WERI-Rb-1 (cell line): ENCODE measurements around the gene GSG1.
"Not testable (repeated sequence)": the region's sequence is repeated elsewhere in the genome, so short reads cannot be mapped to it uniquely, and the experiment has no call there.

Experiments used
- DNase-seq: peaks from one replicate; pipeline ENCODE4 v3.0.0-alpha.2; 2020
- H3K27ac ChIP-seq: fragments of 250-450 bp; sonication (Bioruptor Pico); 2 replicates; pipeline ENCODE4 v1.5.1; 2020; ENCODE audit warnings: mild to moderate bottlenecking, moderate library complexity
- H3K27me3 ChIP-seq: fragments of 250-450 bp; sonication (Bioruptor Pico); 2 replicates; pipeline ENCODE4 v1.5.1; 2021; ENCODE audit warnings: mild to moderate bottlenecking, low read depth, moderate library complexity; ENCODE audit not compliant: insufficient read depth, severe bottlenecking
- H3K36me3 ChIP-seq: fragments of 250-450 bp; sonication (Bioruptor Pico); 2 replicates; pipeline ENCODE4 v1.5.1; 2020; ENCODE audit warnings: mild to moderate bottlenecking, moderate library complexity
- H3K4me3 ChIP-seq: 2 replicates; pipeline ENCODE4 v1.5.1; 2011; ENCODE audit warnings: low read depth, mild to moderate bottlenecking, control low read depth, low read length
- H3K9me3 ChIP-seq: fragments of 250-450 bp; sonication (Bioruptor Pico); 2 replicates; pipeline ENCODE4 v1.5.1; 2021; ENCODE audit warnings: mild to moderate bottlenecking, moderate library complexity; ENCODE audit not compliant: severe bottlenecking
- CTCF ChIP-seq: IDR thresholded peaks from 2 replicates; pipeline ENCODE4 v1.5.1; 2011; ENCODE audit warnings: low read depth, mild to moderate bottlenecking, control low read depth, inconsistent platforms, low read length

GSG1 gene

GRCh38 chr12:13038491-13039161, 64.8 kb downstream of the GSG1 start:
- Histone ChIP-seq H3K4me3 (no peak overlapping the region), H3K27ac (no peak overlapping the region), H3K9me3 (no peaks in the 10 kb centered on the region), H3K27me3 (no peaks in the 10 kb centered on the region), H3K36me3 (no peaks in the 10 kb centered on the region)
- TF ChIP-seq CTCF = no peak
- DNase-seq = no peak

DNA sequence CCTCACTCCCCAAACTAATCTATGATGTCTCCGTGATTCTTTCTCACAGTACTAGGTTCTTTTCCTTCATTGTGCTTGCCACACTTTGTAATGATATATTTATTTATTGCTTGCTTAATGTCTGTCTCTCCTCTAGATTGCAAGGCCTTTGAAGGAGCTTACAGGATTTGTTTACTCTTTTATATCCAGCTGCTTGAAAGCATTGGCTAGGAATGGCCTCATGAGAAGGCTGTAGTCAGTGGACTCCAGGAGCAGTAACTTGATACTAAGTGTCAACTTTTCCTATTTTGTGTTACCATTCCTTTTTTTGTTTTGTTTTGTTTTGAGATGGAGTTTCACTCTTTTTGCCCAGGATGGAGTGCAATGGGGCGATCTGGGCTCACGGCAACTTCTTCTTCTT, 66.6 kb downstream of the GSG1 start:
- TF ChIP-seq CTCF = no peak
- no peak for DNase-seq
- Histone ChIP-seq H3K4me3 (no peak overlapping the region), H3K27me3 (no peaks in the 10 kb centered on the region), H3K27ac (no peak overlapping the region), H3K9me3 (no peaks in the 10 kb centered on the region), H3K36me3 (no peaks in the 10 kb centered on the region)

GRCh38 chr12:13035335-13035734, 68.1 kb downstream of the GSG1 start:
- not testable (repeated sequence) for H3K27ac ChIP-seq, H3K9me3 ChIP-seq, DNase-seq, H3K36me3 ChIP-seq, H3K27me3 ChIP-seq, H3K4me3 ChIP-seq
